HepG2 (cell line): ENCODE measurements around the gene RHOXF2B. TPM values are rescaled to one million over a fixed set of nuclear protein-coding genes. Genes with fewer than 3 reads are reported as not detected.
"Not testable (repeated sequence)": the region's sequence is repeated elsewhere in the genome, so short reads cannot be mapped to it uniquely, and the experiment has no call there.

ENCODE experiments used
- ATAC-seq: fragments of 200-7000 bp; cut with Tn5 transposase; 3 replicates; pipeline ENCODE4 v1.9.1; 2020; ENCODE audit warnings: mild to moderate bottlenecking, moderate library complexity
- Bru-seq: library from RNA; stranded (reverse); fragments of 400-500 nt; gene quantifications from one replicate; lab custom pipeline; 2021; lab: Mats Ljungman, UMichigan
- BruChase-seq, 2 experiments: library from RNA; stranded (reverse); fragments of 400-500 nt; gene quantifications; one replicate each; lab custom pipeline; 2021; lab: Mats Ljungman, UMichigan
- BruUV-seq: library from RNA; stranded (reverse); fragments of 400-500 nt; replicated peaks from 2 replicates; lab custom pipeline; 2021; lab: Mats Ljungman, UMichigan
- CTCF ChIA-PET: fragments of 300-600 bp; formaldehyde crosslinking; extraction: SDS; loops from one replicate; lab custom pipeline; 2021; ENCODE audit warnings: low total read pairs, inconsistent platforms, low intra/inter-chr PET ratio; lab: Yijun Ruan, JAX
- POLR2A ChIA-PET: fragments of 350-600 bp; sonication (Branson Sonifier 250); formaldehyde crosslinking; loops from one replicate; lab custom pipeline; 2020; ENCODE audit warnings: antibody characterized with exemption, inconsistent platforms; lab: Yijun Ruan, JAX
- DNase-seq: peaks from one replicate; pipeline ENCODE4 v3.0.0-alpha.2; 2015; ENCODE audit warnings: low spot score
- FAIRE-seq: peaks from 3 replicates; lab custom pipeline; 2011; peaks lifted over from hg19 to GRCh38; lab: Jason Lieb, UNC
- H2AFZ ChIP-seq: one replicate; pipeline ENCODE4 v1.6.1; 2011; ENCODE audit warnings: low read length, inconsistent platforms
- H3K27ac ChIP-seq: fragments of 300-600 bp; 3 replicates; pipeline ENCODE4 v1.8.0; 2011; ENCODE audit warnings: mixed run types, mild to moderate bottlenecking, mixed read lengths, low read length, inconsistent platforms; ENCODE audit not compliant: insufficient read depth; ENCODE audit errors: extremely low read length
- H3K27me3 ChIP-seq, 2 experiments: fragments of 200-600 bp in 1 of 2; 2 replicates in 1 of 2; 3 replicates in 1 of 2; pipeline versions ENCODE4 v1.6.0 to v1.8.0; 2011; ENCODE audit warnings: low read length in 2 of 2, mild to moderate bottlenecking in 2 of 2, moderate library complexity in 2 of 2, inconsistent platforms in 1 of 2; ENCODE audit not compliant: insufficient read depth in 2 of 2, control insufficient read depth in 1 of 2
- H3K36me3 ChIP-seq, 2 experiments: fragments of 200-600 bp in 1 of 2; replicated peaks in 1 of 2; 2 replicates in 1 of 2; 3 replicates in 1 of 2; pipeline versions ENCODE4 v1.5.1 to v1.8.0; 2011; ENCODE audit warnings: low read length in 2 of 2, inconsistent platforms in 1 of 2; ENCODE audit not compliant: insufficient read depth in 2 of 2, control insufficient read depth in 1 of 2
- H3K4me1 ChIP-seq: 2 replicates; pipeline ENCODE4 v1.5.1; 2012; ENCODE audit warnings: low read length, inconsistent platforms; ENCODE audit not compliant: insufficient read depth
- H3K4me2 ChIP-seq: 2 replicates; pipeline ENCODE4 v1.6.0; 2011; ENCODE audit warnings: low read depth, low read length, inconsistent platforms
- H3K4me3 ChIP-seq, 3 experiments: fragments of 200-600 bp in 1 of 3; sonication (generic), shearing (Covaris generic) in 1 of 3; replicated peaks in 1 of 3; 2 replicates each; pipeline ENCODE4 v1.5.1; 2011 to 2016; ENCODE audit warnings: low read length in 3 of 3, inconsistent platforms in 2 of 3, low read depth in 2 of 3, mild to moderate bottlenecking in 2 of 3, control low read depth in 1 of 3, mixed read lengths in 1 of 3; ENCODE audit not compliant: insufficient read depth in 1 of 3
- H3K79me2 ChIP-seq: one replicate; pipeline ENCODE4 v1.6.1; 2011; ENCODE audit warnings: low read length, inconsistent platforms; ENCODE audit not compliant: insufficient read depth
- H3K9ac ChIP-seq: 2 replicates; pipeline ENCODE4 v1.6.0; 2011; ENCODE audit warnings: mild to moderate bottlenecking, low read depth, low read length, inconsistent platforms; ENCODE audit not compliant: insufficient read depth
- H3K9me3 ChIP-seq: 2 replicates; pipeline ENCODE4 v1.5.1; 2012; ENCODE audit warnings: mild to moderate bottlenecking, low read length
- H4K20me1 ChIP-seq: 2 replicates; pipeline ENCODE4 v1.6.0; 2011; ENCODE audit warnings: inconsistent platforms, mild to moderate bottlenecking, low read length, moderate library complexity; ENCODE audit not compliant: insufficient read depth
- ASH2L ChIP-seq: fragments of 300-600, 200-600 bp; sonication (generic); IDR thresholded peaks from 2 replicates; pipeline ENCODE4 v1.7.0; 2017; ENCODE audit warnings: low read depth, mild to moderate bottlenecking, moderate library complexity, mixed read lengths, low read length; ENCODE audit not compliant: insufficient read length
- ATF6 ChIP-seq: sonication (generic); formaldehyde crosslinking; conservative IDR thresholded peaks from 2 replicates; pipeline ENCODE4 v1.4.0; 2020; ENCODE audit warnings: missing genetic modification reagents
- EP300 ChIP-seq, 3 experiments: sonication (generic) in 1 of 3; formaldehyde crosslinking in 1 of 3; IDR thresholded peaks; 2 replicates each; pipeline versions ENCODE4 v1.5.1 to v1.6.1; 2011 to 2020; ENCODE audit warnings: low read depth in 2 of 3, low read length in 2 of 3, borderline replicate concordance in 1 of 3, improper control_type of control experiment in 1 of 3, mild to moderate bottlenecking in 1 of 3, missing genetic modification reagents in 1 of 3, moderate library complexity in 1 of 3
- LRRFIP1 ChIP-seq: sonication (generic); formaldehyde crosslinking; conservative IDR thresholded peaks from 2 replicates; pipeline ENCODE4 v1.4.0; 2020; ENCODE audit warnings: missing genetic modification reagents
- ZNF282 ChIP-seq: fragments of 450-650 bp; IDR thresholded peaks from 2 replicates; pipeline ENCODE4 v1.6.1; 2018; ENCODE audit not compliant: partially characterized antibody
- ZNF597 ChIP-seq: sonication (generic); formaldehyde crosslinking; IDR thresholded peaks from 2 replicates; pipeline ENCODE4 v1.5.0; 2020; ENCODE audit warnings: missing genetic modification reagents
- WGBS: methylation state at CpG from one replicate; pipeline ENCODE4 v1.1.6; 2017; ENCODE audit warnings: low lambda C conversion rate; 5-methylcytosine and 5-hydroxymethylcytosine counted together
- in situ Hi-C: cut with HindIII; loops from 2 replicates; pipeline ENCODE4 v1.10.0; 2017; ENCODE audit warnings: low pct_unique_long_range_greater_than_20kb; ENCODE audit not compliant: extremely low pct_ligation_motif_present
- intact Hi-C: fragments of 100-400 bp; cut with micrococcal nuclease; formaldehyde crosslinking; loops from one replicate; pipeline ENCODE4 v1.10.0; 2022; ENCODE audit not compliant: unreplicated experiment
- long read RNA-seq, 2 experiments: library from RNA in 1 of 2; library from polyadenylated mRNA in 1 of 2; stranded (forward) in 1 of 2; unstranded in 1 of 2; transcript quantifications; one replicate each; pipeline ENCODE4 v2.0.0, GENCODE V29; 2019 to 2022
- polyA minus RNA-seq, 3 experiments: library from RNA; depleted of rRNA, polyadenylated mRNA; stranded (reverse); fragments of >200 nt; gene quantifications; 2 replicates each; pipeline ENCODE4 v1.2.3, GENCODE V29; 2011; ENCODE audit warnings: low replicate concordance in 1 of 3
- polyA plus RNA-seq, 8 experiments: library from polyadenylated mRNA; depleted of rRNA in 3 of 8; stranded (reverse) in 7 of 8; unstranded in 1 of 8; fragments of >200 nt; fragmentation: Illumina TruSeq in 4 of 8; extraction: Trizol in 4 of 8; gene quantifications; 2 replicates each; pipeline versions ENCODE4 v1.2.1 to v1.2.3, GENCODE V29; 2011 to 2016; ENCODE audit warnings: low read depth in 4 of 8, missing spikeins in 1 of 8, mixed read lengths in 1 of 8; ENCODE audit not compliant: insufficient read depth in 1 of 8
- total RNA-seq, 5 experiments: library from RNA; depleted of rRNA; stranded (reverse); fragments of >200 nt; fragmentation: Illumina TruSeq; extraction: Trizol; gene quantifications; 2 replicates each; pipeline ENCODE4 v1.2.3, GENCODE V29; 2016; ENCODE audit warnings: low read depth in 1 of 5

RHOXF2B gene
- total RNA-seq (2016; rRNA removed; fragmentation: Illumina TruSeq; extraction: Trizol) (not detected in 2 replicates), polyA plus RNA-seq (2011; rRNA removed) (not detected in 2 replicates), polyA minus RNA-seq (2011; rRNA and poly(A)+ RNA removed; ENCODE audit: low replicate concordance) (0.50 TPM in 1 of 2 replicates, not detected in the other), Bru-seq, nascent RNA (not detected), BruChase-seq, experiment 1, labeled RNA remaining after a 6-hour chase (not detected), BruChase-seq, experiment 2, labeled RNA remaining after a 2-hour chase (not detected)
- not detected in 2 replicates for total RNA-seq (2016; cell fraction: cytosol; rRNA removed; fragmentation: Illumina TruSeq; extraction: Trizol; ENCODE audit: low read depth)
- not detected in 2 replicates for total RNA-seq (2016; cell fraction: insoluble cytoplasmic fraction; rRNA removed; fragmentation: Illumina TruSeq; extraction: Trizol)
- total RNA-seq (2016; cell fraction: membrane; rRNA removed; fragmentation: Illumina TruSeq; extraction: Trizol): not detected in 2 replicates
- not detected in 2 replicates for total RNA-seq (2016; cell fraction: nucleus; rRNA removed; fragmentation: Illumina TruSeq; extraction: Trizol)
- polyA plus RNA-seq (2011; cell fraction: cytosol; rRNA removed): not detected in 2 replicates
- not detected in 2 replicates for polyA plus RNA-seq (2011; cell fraction: nucleus; rRNA removed)
- not detected in 2 replicates for polyA plus RNA-seq (2012)
- polyA plus RNA-seq (2016; cell fraction: cytosol; fragmentation: Illumina TruSeq; extraction: Trizol; ENCODE audit: low read depth): not detected in 2 replicates
- not detected in 2 replicates for polyA plus RNA-seq (2016; cell fraction: insoluble cytoplasmic fraction; fragmentation: Illumina TruSeq; extraction: Trizol; ENCODE audit: low read depth)
- polyA plus RNA-seq (2016; cell fraction: membrane; fragmentation: Illumina TruSeq; extraction: Trizol; ENCODE audit: low read depth): not detected in 2 replicates
- not detected in 2 replicates for polyA plus RNA-seq (2016; cell fraction: nucleus; fragmentation: Illumina TruSeq; extraction: Trizol; ENCODE audit: insufficient read depth, low read depth)
- not detected in 2 replicates for polyA minus RNA-seq (2011; cell fraction: cytosol; rRNA and poly(A)+ RNA removed)
- polyA minus RNA-seq (2011; cell fraction: nucleus; rRNA and poly(A)+ RNA removed): not detected in 2 replicates
- long read RNA-seq, experiment 1: 0 reads
- long read RNA-seq, experiment 2: 0 reads

- BruUV-seq, H3K4me1 ChIP-seq, H3K36me3 ChIP-seq, H3K27ac ChIP-seq, H4K20me1 ChIP-seq, H3K4me2 ChIP-seq, intact Hi-C loops, H3K27me3 ChIP-seq, FAIRE-seq, POLR2A ChIA-PET, H3K4me3 ChIP-seq, H3K79me2 ChIP-seq, H3K9me3 ChIP-seq, H3K9ac ChIP-seq, CTCF ChIA-PET, ATAC-seq, in situ Hi-C loops, H2AFZ ChIP-seq, DNase-seq: not testable (repeated sequence)
- WGBS: no CpG with 5 or more reads among the region's 15 CpGs
Observed at GRCh38 chrX:120077590-120077989, at the start of gene RHOXF2B. RHOXF2B (minus strand) TSS chrX:120077690; CDS start chrX:120077552, 138 bp downstream.

- no peak overlapping the region for H3K27ac ChIP-seq
- in situ Hi-C loops (loop anchor here (25.0 kb wide), 1 partner anchor 138 kb away; no protein-coding TSS in a partner anchor), intact Hi-C loops (no loop called here)
- no peak for DNase-seq
- BruUV-seq: no TSS peak
- H3K9me3 ChIP-seq: no peaks in the 10 kb centered on the region
- H3K27me3 ChIP-seq: no peaks in the 10 kb centered on the region
- H3K4me1 ChIP-seq: no peaks in the 10 kb centered on the region
- no peak for ATAC-seq
- H2AFZ ChIP-seq: no peak overlapping the region
- H3K79me2 ChIP-seq: no peaks in the 10 kb centered on the region
- no peaks in the 10 kb centered on the region for H4K20me1 ChIP-seq
- WGBS: no CpG with 5 or more reads among the region's 3 CpGs
- no peak overlapping the region for H3K9ac ChIP-seq
- ChIA-PET CTCF (no interaction called here), POLR2A (no interaction called here)
- FAIRE-seq: no peak
- no peak overlapping the region for H3K4me3 ChIP-seq
- peak overlapping the region; percentile 18; the same call in 1 of the 2 replicates for H3K4me2 ChIP-seq
- no peaks in the 10 kb centered on the region for H3K36me3 ChIP-seq
- TF ChIP-seq ZNF597 (CRISPR knock-in tag) (no peak), ASH2L (no peak), EP300 (IDR thresholded peaks at IDR 0.05; ENCODE audit: low read depth in 2 of 2, low read length in 2 of 2) (no peak), EP300 (CRISPR knock-in tag; IDR thresholded peaks at IDR 0.05; ENCODE audit: borderline replicate concordance) (no peak), LRRFIP1 (CRISPR knock-in tag) (no peak), ZNF282 (no peak), ATF6 (CRISPR knock-in tag) (no peak)
Observed at GRCh38 chrX:120125444-120125843, 48.0 kb upstream of the RHOXF2B start.
